ENCODE measurements around the gene BAZ1A.
A peak's percentile ranks its signal among the peaks of the same experiment; 100 is the strongest.
"Not testable (repeated sequence)": the region's sequence is repeated elsewhere in the genome, so short reads cannot be mapped to it uniquely, and the experiment has no call there.

Gene BAZ1A

GRCh38 chr14:34785223-34786006, 89.7 kb downstream of the BAZ1A start:
- no peak for DNase-seq (ENCODE audit: low read depth)

GRCh38 chr14:34782031-34782430, 93.1 kb downstream of the BAZ1A start:
- no peak for DNase-seq (ENCODE audit: low read depth)

- peak; percentile 94 for DNase-seq (ENCODE audit: low read depth)
These were observed 93.9 kb downstream of the BAZ1A start for GRCh38 chr14:34781242-34781641.

GRCh38 chr14:34780646-34781045, 94.5 kb downstream of the BAZ1A start:
- no peak for DNase-seq (ENCODE audit: low read depth)

GRCh38 chr14:34778744-34779143, 96.4 kb downstream of the BAZ1A start:
- DNase-seq (ENCODE audit: low read depth), result no peak

- no peak for DNase-seq (ENCODE audit: low read depth)
These were observed 98.5 kb downstream of the BAZ1A start for GRCh38 chr14:34776611-34777010.

- DNase-seq (ENCODE audit: low read depth), result no peak
These were observed 99.2 kb downstream of the BAZ1A start for GRCh38 chr14:34775922-34776321.

GRCh38 chr14:34775342-34775741, 99.8 kb downstream of the BAZ1A start:
- no peak for DNase-seq (ENCODE audit: low read depth)

GRCh38 chr14:34770901-34771300, 104.3 kb downstream of the BAZ1A start:
- DNase-seq (ENCODE audit: low read depth), result no peak

- DNase-seq (ENCODE audit: low read depth), result no peak
These were observed 108.6 kb downstream of the BAZ1A start for GRCh38 chr14:34766606-34767005.

GRCh38 chr14:34766060-34766459, 109.1 kb downstream of the BAZ1A start:
- DNase-seq (ENCODE audit: low read depth), result no peak

GRCh38 chr14:34755215-34755614, 119.9 kb downstream of the BAZ1A start:
- no peak for DNase-seq (ENCODE audit: low read depth)

GRCh38 chr14:34754687-34755086, 120.5 kb downstream of the BAZ1A start:
- DNase-seq (ENCODE audit: low read depth), result no peak

- peak; percentile 22 for DNase-seq (ENCODE audit: low read depth)
These were observed 124.5 kb downstream of the BAZ1A start for GRCh38 chr14:34750670-34751069.

- DNase-seq (ENCODE audit: low read depth), result no peak
These were observed 124.9 kb downstream of the BAZ1A start for GRCh38 chr14:34750233-34750632.

- DNase-seq (ENCODE audit: low read depth), result no peak
These were observed 125.8 kb downstream of the BAZ1A start for GRCh38 chr14:34749408-34749807.

- no peak for DNase-seq (ENCODE audit: low read depth)
These were observed 132.7 kb downstream of the BAZ1A start for GRCh38 chr14:34742270-34743115.

- DNase-seq (ENCODE audit: low read depth), result no peak
These were observed 133.3 kb downstream of the BAZ1A start for GRCh38 chr14:34741840-34742239.

- not testable (repeated sequence) for DNase-seq (ENCODE audit: low read depth)
These were observed 135.0 kb downstream of the BAZ1A start for GRCh38 chr14:34740139-34740538.

GRCh38 chr14:34737079-34737478, 138.1 kb downstream of the BAZ1A start:
- DNase-seq (ENCODE audit: low read depth), result not testable (repeated sequence)

- DNase-seq (ENCODE audit: low read depth), result no peak
These were observed 141.9 kb downstream of the BAZ1A start for GRCh38 chr14:34733245-34733644.

- DNase-seq (ENCODE audit: low read depth), result no peak
These were observed 142.4 kb downstream of the BAZ1A start for GRCh38 chr14:34732802-34733201.

GRCh38 chr14:34723867-34724266, 151.3 kb downstream of the BAZ1A start:
- DNase-seq (ENCODE audit: low read depth), result no peak
